Smooth muscle cell (in vitro differentiated cells): ENCODE measurements around the gene TRIM13. TPM values are rescaled to one million over a fixed set of nuclear protein-coding genes. Genes with fewer than 3 reads are reported as not detected.
"Not testable (repeated sequence)": the region's sequence is repeated elsewhere in the genome, so short reads cannot be mapped to it uniquely, and the experiment has no call there.

Experiments used
- DNase-seq: peaks from one replicate; lab custom pipeline; 2025; ENCODE audit not compliant: unreplicated experiment; lab: John Stamatoyannopoulos, UW
- H2AFZ ChIP-seq: fragments of 200-600 bp; sonication (generic); 2 replicates; pipeline ENCODE4 v1.6.0; 2016; ENCODE audit warnings: antibody characterized with exemption, low read depth, mild to moderate bottlenecking
- H3F3A ChIP-seq: fragments of 200-600 bp; sonication (generic); 2 replicates; pipeline ENCODE4 v1.6.0; 2017; ENCODE audit warnings: antibody characterized with exemption, low read depth
- H3K27ac ChIP-seq: fragments of 200-600 bp; sonication (generic); 2 replicates; pipeline ENCODE4 v1.5.1; 2016; ENCODE audit warnings: low read depth, mild to moderate bottlenecking
- H3K27me3 ChIP-seq: fragments of 200-600 bp; sonication (generic); 2 replicates; pipeline ENCODE4 v1.6.1; 2016; ENCODE audit warnings: low read depth, mild to moderate bottlenecking
- H3K36me3 ChIP-seq: fragments of 200-600 bp; sonication (generic); 2 replicates; pipeline ENCODE4 v1.5.1; 2016; ENCODE audit warnings: low read depth
- H3K4me1 ChIP-seq: fragments of 200-600 bp; sonication (generic); 2 replicates; pipeline ENCODE4 v1.5.1; 2016; ENCODE audit warnings: low read depth
- H3K4me2 ChIP-seq: fragments of 200-600 bp; sonication (generic); 2 replicates; pipeline ENCODE4 v1.6.0; 2016; ENCODE audit warnings: mild to moderate bottlenecking
- H3K4me3 ChIP-seq: fragments of 200-600 bp; sonication (generic); 2 replicates; pipeline ENCODE4 v1.5.1; 2016; ENCODE audit warnings: mild to moderate bottlenecking
- H3K79me2 ChIP-seq: fragments of 200-600 bp; sonication (generic); 2 replicates; pipeline ENCODE4 v1.6.0; 2016; ENCODE audit warnings: low read depth, mild to moderate bottlenecking
- H3K9ac ChIP-seq: fragments of 200-600 bp; sonication (generic); 2 replicates; pipeline ENCODE4 v1.6.0; 2016; ENCODE audit warnings: low read depth
- H3K9me3 ChIP-seq: fragments of 200-600 bp; sonication (generic); replicated peaks from 2 replicates; pipeline ENCODE4 v1.5.1; 2016; ENCODE audit warnings: low read depth
- H4K20me1 ChIP-seq: fragments of 200-600 bp; sonication (generic); 2 replicates; pipeline ENCODE4 v1.6.0; 2016; ENCODE audit warnings: low read depth
- WGBS: methylation state at CpG from one replicate; pipeline ENCODE4 v1.1.7; 2016; ENCODE audit warnings: low lambda C conversion rate; 5-methylcytosine and 5-hydroxymethylcytosine counted together
- microRNA counts: library from miRNA; unstranded; fragments of <30 nt; microRNA quantifications from one replicate; lab custom pipeline; 2016
- microRNA-seq: library from miRNA; unstranded; fragments of <30 nt; microRNA quantifications from one replicate; pipeline ENCODE4, GENCODE V29; 2016; ENCODE audit warnings: borderline number of aligned reads
- polyA plus RNA-seq: library from polyadenylated mRNA; unstranded; fragments of >200 nt; fragmentation: Nextera tagmentation; extraction: Ambion mirVana; gene quantifications from 2 replicates; pipeline ENCODE4 v1.2.1, GENCODE V29; 2016
- small RNA-seq: library from RNA; depleted of rRNA; stranded (forward); fragments of <200 nt; gene quantifications from one replicate; pipeline ENCODE3, GENCODE V24; 2014
- total RNA-seq: library from RNA; depleted of rRNA; stranded (reverse); fragments of >200 nt; gene quantifications from 2 replicates; pipeline ENCODE4 v1.2.3, GENCODE V29; 2014
- TF ChIP-seq, protein P1 (sequence below): fragments of 200-600 bp; sonication (generic); IDR thresholded peaks from 2 replicates; pipeline ENCODE4 v1.5.1; 2017; ENCODE audit warnings: borderline replicate concordance, mild to moderate bottlenecking, antibody characterized with exemption; ENCODE audit not compliant: insufficient read depth, poor library complexity, severe bottlenecking

TRIM13 gene
- total and polyA plus RNA-seq, 2 experiments from 2014 or later = 18.4 to 19.6 TPM

GRCh38 chr13:50060718-50061117 lies 63.9 kb downstream of the TRIM13 start:
- H3K4me2 ChIP-seq = no peak overlapping the region
- no peaks in the 10 kb centered on the region for H3K9me3 ChIP-seq
- H3K79me2 ChIP-seq = peaks cover 18% of the 10 kb centered on the region
- H2AFZ ChIP-seq = no peak overlapping the region
- 100% methylated on average over 1 of the region's 1 CpG for WGBS
- no peaks in the 10 kb centered on the region for H3F3A ChIP-seq
- H3K4me1 ChIP-seq = no peaks in the 10 kb centered on the region
- no peaks in the 10 kb centered on the region for H3K27me3 ChIP-seq
- no peak overlapping the region for H3K4me3 ChIP-seq
- no peak for DNase-seq
- no peaks in the 10 kb centered on the region for H4K20me1 ChIP-seq
- TF ChIP-seq, protein P1, sequence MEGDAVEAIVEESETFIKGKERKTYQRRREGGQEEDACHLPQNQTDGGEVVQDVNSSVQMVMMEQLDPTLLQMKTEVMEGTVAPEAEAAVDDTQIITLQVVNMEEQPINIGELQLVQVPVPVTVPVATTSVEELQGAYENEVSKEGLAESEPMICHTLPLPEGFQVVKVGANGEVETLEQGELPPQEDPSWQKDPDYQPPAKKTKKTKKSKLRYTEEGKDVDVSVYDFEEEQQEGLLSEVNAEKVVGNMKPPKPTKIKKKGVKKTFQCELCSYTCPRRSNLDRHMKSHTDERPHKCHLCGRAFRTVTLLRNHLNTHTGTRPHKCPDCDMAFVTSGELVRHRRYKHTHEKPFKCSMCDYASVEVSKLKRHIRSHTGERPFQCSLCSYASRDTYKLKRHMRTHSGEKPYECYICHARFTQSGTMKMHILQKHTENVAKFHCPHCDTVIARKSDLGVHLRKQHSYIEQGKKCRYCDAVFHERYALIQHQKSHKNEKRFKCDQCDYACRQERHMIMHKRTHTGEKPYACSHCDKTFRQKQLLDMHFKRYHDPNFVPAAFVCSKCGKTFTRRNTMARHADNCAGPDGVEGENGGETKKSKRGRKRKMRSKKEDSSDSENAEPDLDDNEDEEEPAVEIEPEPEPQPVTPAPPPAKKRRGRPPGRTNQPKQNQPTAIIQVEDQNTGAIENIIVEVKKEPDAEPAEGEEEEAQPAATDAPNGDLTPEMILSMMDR = no peak
- H3K9ac ChIP-seq = no peak overlapping the region
- no peak overlapping the region for H3K27ac ChIP-seq
- no peaks in the 10 kb centered on the region for H3K36me3 ChIP-seq

GRCh38 chr13:50062336-50062735 lies 65.5 kb downstream of the TRIM13 start:
- 100% methylated on average over 7 of the region's 7 CpGs for WGBS
- H3K9ac ChIP-seq, H3K36me3 ChIP-seq, H2AFZ ChIP-seq, H4K20me1 ChIP-seq, H3K4me3 ChIP-seq, H3K27me3 ChIP-seq, H3K27ac ChIP-seq, H3K4me2 ChIP-seq, H3K9me3 ChIP-seq, DNase-seq, H3K4me1 ChIP-seq, H3F3A ChIP-seq: not testable (repeated sequence)
- H3K79me2 ChIP-seq = peaks cover 18% of the 10 kb centered on the region

GRCh38 chr13:50065712-50066111 lies 68.9 kb downstream of the TRIM13 start:
- H4K20me1 ChIP-seq = no peaks in the 10 kb centered on the region
- WGBS = 97% methylated on average over 1 of the region's 1 CpG
- no peaks in the 10 kb centered on the region for H3K27me3 ChIP-seq
- no peaks in the 10 kb centered on the region for H3K9me3 ChIP-seq
- H3K4me3 ChIP-seq = no peak overlapping the region
- no peak overlapping the region for H3K27ac ChIP-seq
- peaks cover 38% of the 10 kb centered on the region for H3K79me2 ChIP-seq
- no peaks in the 10 kb centered on the region for H3K4me1 ChIP-seq
- no peak overlapping the region for H3K9ac ChIP-seq
- no peak overlapping the region for H2AFZ ChIP-seq
- DNase-seq = no peak
- H3K36me3 ChIP-seq = no peaks in the 10 kb centered on the region
- no peak overlapping the region for H3K4me2 ChIP-seq
- no peaks in the 10 kb centered on the region for H3F3A ChIP-seq
- TF ChIP-seq, protein P1 = no peak

MicroRNAs encoded within 50 kb of the gene (microRNA counts, 767-probe panel; counts per million panel counts)
- microRNA hsa-miR-15a-5p (lab: Ali Mortazavi, UCI) = 5,667 counts per million, percentile 25 among the panel's probes with 10 or more counts
- 6,991 counts per million, percentile 40 among the panel's probes with 10 or more counts for microRNA hsa-miR-16-5p (lab: Ali Mortazavi, UCI)

Small RNA genes lying within 50 kb of the gene (microRNA-seq; reads per million reads assigned to microRNA genes)
- gene MIR15A (465 reads per million, percentile 73 among the genes with 10 or more reads in this experiment), gene MIR16-1 (250 reads per million, percentile 67 among the genes with 10 or more reads in this experiment), gene MIR3613 (15.2 reads per million, percentile 20 among the genes with 10 or more reads in this experiment)

Small RNA genes lying within 50 kb of the gene (small RNA-seq; reads per million reads assigned to genes)
- gene MIR16-1 (not detected), gene MIR3613 (not detected), gene RF02105 (not detected), gene RF02106 (not detected), gene RF02107 (not detected), gene RF02108 (not detected)

Other genes starting within 250 kb of the TRIM13 start
- gene KPNA3, start 204.4 kb upstream of the TRIM13 start, total RNA-seq = 36.2 and 38.9 TPM in 2 replicates
- gene KPNA3, start 204.4 kb upstream of the TRIM13 start, polyA plus RNA-seq = 19.0 and 22.7 TPM in 2 replicates
- gene SPRYD7, start 60.7 kb upstream of the TRIM13 start, total RNA-seq = 8.1 and 13.2 TPM in 2 replicates
- 15.8 and 16.1 TPM in 2 replicates for gene SPRYD7, start 60.7 kb upstream of the TRIM13 start, polyA plus RNA-seq
- 0.13 and 2.7 TPM in 2 replicates for gene KCNRG, start 18.4 kb downstream of the TRIM13 start, total RNA-seq
- 0.79 and 0.87 TPM in 2 replicates for gene KCNRG, start 18.4 kb downstream of the TRIM13 start, polyA plus RNA-seq